Measurements from ENCODE around the gene LRRC3B. TPM values are rescaled to one million over a fixed set of nuclear protein-coding genes. Genes with fewer than 3 reads are reported as not detected.

Gene LRRC3B
- total RNA-seq, 1 donor from 2014 or later = not detected

- CTCF ChIA-PET = no interaction called here
- POLR2A ChIA-PET = no interaction called here
Measured at GRCh38 chr3:26634601-26635000, 12.0 kb downstream of the LRRC3B start.

GRCh38 chr3:26636096-26636727 is 13.6 kb downstream of the LRRC3B start:
- H3K4me1 Mint-ChIP-seq = no peaks in the 10 kb centered on the region
- H3K27ac Mint-ChIP-seq = no peak overlapping the region
- no peak overlapping the region for H3K4me3 Mint-ChIP-seq
- H3K36me3 Mint-ChIP-seq (ENCODE audit: low read depth) = no peaks in the 10 kb centered on the region
- H3K9me3 Mint-ChIP-seq = no peaks in the 10 kb centered on the region
- DNase-seq = no peak
- no peak for TF ChIP-seq CTCF (IDR thresholded peaks at IDR 0.05)
- no peak for ATAC-seq (ENCODE audit: low read depth)
- ChIA-PET POLR2A (no interaction called here), CTCF (no interaction called here)
- intact Hi-C loops (cut with micrococcal nuclease) = no loop called here
- no peaks in the 10 kb centered on the region for H3K27me3 Mint-ChIP-seq

More at GRCh38 chr3:26634601-26635000, 12.0 kb downstream of the LRRC3B start:
- no peak for TF ChIP-seq CTCF (IDR thresholded peaks at IDR 0.05)
- ATAC-seq (ENCODE audit: low read depth) (no peak), DNase-seq (no peak)
- intact Hi-C loops (cut with micrococcal nuclease) = no loop called here
- H3K27me3 Mint-ChIP-seq = no peaks in the 10 kb centered on the region
- no peaks in the 10 kb centered on the region for H3K4me1 Mint-ChIP-seq
- H3K4me3 Mint-ChIP-seq = no peak overlapping the region
- H3K27ac Mint-ChIP-seq = no peak overlapping the region
- no peaks in the 10 kb centered on the region for H3K9me3 Mint-ChIP-seq
- H3K36me3 Mint-ChIP-seq (ENCODE audit: low read depth) = no peaks in the 10 kb centered on the region

DNA sequence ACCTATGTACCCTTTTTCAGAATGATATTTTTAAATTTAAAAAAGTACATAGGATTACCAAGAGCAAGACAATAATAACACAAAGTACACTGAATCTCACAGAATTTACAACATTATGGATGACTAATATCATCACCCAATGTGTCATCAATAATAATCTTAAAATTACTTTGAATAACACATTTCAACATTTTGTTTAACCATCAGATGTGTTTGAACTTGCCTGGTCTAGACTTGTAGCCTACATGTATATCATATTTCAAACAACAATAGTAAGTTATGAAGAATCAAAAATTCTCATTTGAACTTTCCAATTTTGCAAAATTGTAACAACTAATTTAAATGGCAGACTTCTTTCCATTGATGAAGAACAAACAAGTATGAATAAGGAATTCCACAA is 15.1 kb downstream of the LRRC3B start:
- POLR2A ChIA-PET = no interaction called here
- Mint-ChIP-seq H3K27ac (no peak overlapping the region), H3K36me3 (ENCODE audit: low read depth) (no peaks in the 10 kb centered on the region), H3K27me3 (no peaks in the 10 kb centered on the region), H3K9me3 (no peaks in the 10 kb centered on the region), H3K4me1 (no peaks in the 10 kb centered on the region), H3K4me3 (no peak overlapping the region)
- TF ChIP-seq CTCF (IDR thresholded peaks at IDR 0.05) = no peak
- no peak for ATAC-seq (ENCODE audit: low read depth)
- CTCF ChIA-PET = no interaction called here
- intact Hi-C loops (cut with micrococcal nuclease) = no loop called here
- no peak for DNase-seq

DNA sequence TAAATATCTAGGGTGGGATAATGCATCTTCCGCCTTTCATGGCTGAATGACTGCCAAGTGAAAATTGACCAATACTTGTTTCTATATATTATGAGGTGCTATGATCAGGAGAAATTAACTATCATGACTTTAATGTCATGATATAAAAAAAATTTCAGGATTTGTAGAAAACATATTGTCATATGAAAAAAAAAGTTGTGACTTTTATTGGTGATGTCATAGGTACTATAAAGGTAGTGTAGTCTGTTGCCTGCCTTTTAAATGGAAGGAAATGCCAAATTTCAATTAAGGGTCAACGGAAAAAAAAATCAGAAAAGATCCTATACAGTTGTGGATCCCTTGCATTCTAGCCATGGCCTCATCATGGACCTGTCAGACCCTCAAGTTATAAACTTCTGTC is 15.5 kb downstream of the LRRC3B start:
- CTCF ChIA-PET = no interaction called here
- H3K4me1 Mint-ChIP-seq = no peaks in the 10 kb centered on the region
- ATAC-seq (ENCODE audit: low read depth) = no peak
- H3K27me3 Mint-ChIP-seq = no peaks in the 10 kb centered on the region
- H3K4me3 Mint-ChIP-seq = no peak overlapping the region
- TF ChIP-seq CTCF (IDR thresholded peaks at IDR 0.05) = no peak
- POLR2A ChIA-PET = no interaction called here
- H3K27ac Mint-ChIP-seq = no peak overlapping the region
- no peaks in the 10 kb centered on the region for H3K9me3 Mint-ChIP-seq
- H3K36me3 Mint-ChIP-seq (ENCODE audit: low read depth) = no peaks in the 10 kb centered on the region
- intact Hi-C loops (cut with micrococcal nuclease) = no loop called here
- DNase-seq = no peak

DNA sequence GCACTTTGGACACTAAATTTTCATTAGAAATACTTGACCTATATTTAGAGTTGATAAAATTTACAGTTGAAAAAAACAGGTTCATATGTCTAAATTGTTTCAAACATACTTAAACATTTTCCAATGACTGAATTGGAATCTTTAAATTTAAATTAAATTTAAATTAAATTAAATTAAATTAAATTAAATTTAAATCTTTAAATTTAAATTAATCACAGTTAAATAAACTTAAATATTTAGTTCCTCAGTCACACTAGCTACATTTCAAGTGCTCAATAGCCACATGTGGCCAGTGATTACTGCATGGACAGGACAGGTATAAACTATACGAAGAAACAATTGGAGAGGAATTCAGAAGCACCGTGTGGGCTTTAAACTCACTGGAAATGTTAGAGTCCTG is 16.8 kb downstream of the LRRC3B start:
- ATAC-seq (ENCODE audit: low read depth) = no peak
- ChIA-PET POLR2A (no interaction called here), CTCF (no interaction called here)
- Mint-ChIP-seq H3K4me1 (no peaks in the 10 kb centered on the region), H3K9me3 (no peaks in the 10 kb centered on the region), H3K4me3 (no peak overlapping the region), H3K27me3 (no peaks in the 10 kb centered on the region), H3K36me3 (ENCODE audit: low read depth) (no peaks in the 10 kb centered on the region), H3K27ac (no peak overlapping the region)
- DNase-seq = no peak
- TF ChIP-seq CTCF (IDR thresholded peaks at IDR 0.05) = no peak
- intact Hi-C loops (cut with micrococcal nuclease) = no loop called here
